RPMI7951 (cell line): ENCODE results near the gene LPCAT1. TPM values are rescaled to one million over a fixed set of nuclear protein-coding genes. Genes with fewer than 3 reads are reported as not detected.

Experiments
- DNase-seq: peaks from one replicate; pipeline ENCODE4 v3.0.0-alpha.2; 2012; ENCODE audit warnings: low read depth
- total RNA-seq: library from RNA; depleted of rRNA; stranded (reverse); fragments of >200 nt; shearing (Covaris generic); gene quantifications from 2 replicates; pipeline ENCODE4 v1.2.3, GENCODE V29; 2014

The LPCAT1 gene
- total RNA-seq, 1 experiment from 2014 or later: 12.3 TPM

GRCh38 chr5:1445313-1445688, 78.5 kb downstream of the LPCAT1 start, which contains the start of gene SLC6A3:
Gene SLC6A3 (minus strand): TSS chr5:1445440. CDS start chr5:1443197, 2,243 bp downstream.
- DNase-seq: no peak

DNA sequence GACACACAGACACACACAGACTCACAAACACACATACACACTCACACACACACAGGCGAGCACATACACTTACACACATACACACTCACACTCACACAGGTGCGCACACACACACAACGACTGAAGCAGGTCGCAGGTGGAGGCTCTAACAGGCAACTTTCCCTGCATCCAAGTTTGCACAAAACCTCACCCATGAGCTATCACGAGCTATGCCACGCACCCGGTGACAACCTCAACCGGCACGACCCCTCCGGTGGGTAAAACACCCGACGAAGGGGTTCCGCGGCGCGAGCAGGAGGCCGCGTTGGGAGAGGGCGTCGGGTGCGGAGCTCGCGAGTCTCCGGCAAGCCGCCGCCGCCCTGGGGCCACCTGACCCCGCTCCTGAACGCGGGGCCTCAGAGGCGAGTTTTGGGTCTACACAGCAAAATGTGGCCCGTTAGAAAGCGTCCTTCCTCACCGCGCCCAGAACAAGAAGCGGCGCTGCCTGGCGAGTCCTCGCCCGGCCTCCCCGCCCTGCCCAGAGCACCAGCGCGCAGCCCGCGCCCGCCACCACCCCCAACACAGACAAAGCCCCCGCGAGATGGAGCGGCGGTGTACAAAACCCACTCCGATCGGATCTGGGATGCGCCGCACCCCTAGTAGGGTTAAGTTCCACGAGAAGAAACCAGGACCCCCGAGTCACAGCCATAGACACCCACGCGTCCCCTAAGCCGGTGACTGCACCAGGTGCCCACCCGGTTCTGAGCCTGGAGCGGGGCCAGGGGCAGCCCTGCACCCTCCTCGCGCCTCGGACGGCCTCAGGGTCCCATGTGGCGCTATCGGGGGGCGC, 79.2 kb downstream of the LPCAT1 start:
- DNase-seq: no peak

DNA sequence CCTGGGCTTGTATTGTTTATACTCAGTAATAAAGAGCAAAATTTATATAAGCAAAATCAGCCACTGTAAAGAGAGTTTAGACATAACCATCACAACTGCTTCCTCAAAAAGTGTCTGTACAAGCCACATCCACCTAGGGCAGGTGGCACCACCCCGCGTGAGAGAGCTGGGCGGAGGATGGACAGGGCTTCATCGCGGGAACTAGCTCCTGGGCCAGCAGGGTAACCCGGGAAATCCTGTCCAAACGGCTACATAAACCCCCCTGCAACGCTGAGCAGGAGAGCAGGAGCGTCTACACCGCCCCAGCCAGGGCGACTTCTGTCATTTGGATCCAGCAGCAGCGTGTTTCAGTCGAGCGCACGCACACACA, 79.8 kb downstream of the LPCAT1 start:
- DNase-seq: no peak

- DNase-seq: no peak
These were observed 80.6 kb downstream of the LPCAT1 start for GRCh38 chr5:1443171-1443570.

DNA sequence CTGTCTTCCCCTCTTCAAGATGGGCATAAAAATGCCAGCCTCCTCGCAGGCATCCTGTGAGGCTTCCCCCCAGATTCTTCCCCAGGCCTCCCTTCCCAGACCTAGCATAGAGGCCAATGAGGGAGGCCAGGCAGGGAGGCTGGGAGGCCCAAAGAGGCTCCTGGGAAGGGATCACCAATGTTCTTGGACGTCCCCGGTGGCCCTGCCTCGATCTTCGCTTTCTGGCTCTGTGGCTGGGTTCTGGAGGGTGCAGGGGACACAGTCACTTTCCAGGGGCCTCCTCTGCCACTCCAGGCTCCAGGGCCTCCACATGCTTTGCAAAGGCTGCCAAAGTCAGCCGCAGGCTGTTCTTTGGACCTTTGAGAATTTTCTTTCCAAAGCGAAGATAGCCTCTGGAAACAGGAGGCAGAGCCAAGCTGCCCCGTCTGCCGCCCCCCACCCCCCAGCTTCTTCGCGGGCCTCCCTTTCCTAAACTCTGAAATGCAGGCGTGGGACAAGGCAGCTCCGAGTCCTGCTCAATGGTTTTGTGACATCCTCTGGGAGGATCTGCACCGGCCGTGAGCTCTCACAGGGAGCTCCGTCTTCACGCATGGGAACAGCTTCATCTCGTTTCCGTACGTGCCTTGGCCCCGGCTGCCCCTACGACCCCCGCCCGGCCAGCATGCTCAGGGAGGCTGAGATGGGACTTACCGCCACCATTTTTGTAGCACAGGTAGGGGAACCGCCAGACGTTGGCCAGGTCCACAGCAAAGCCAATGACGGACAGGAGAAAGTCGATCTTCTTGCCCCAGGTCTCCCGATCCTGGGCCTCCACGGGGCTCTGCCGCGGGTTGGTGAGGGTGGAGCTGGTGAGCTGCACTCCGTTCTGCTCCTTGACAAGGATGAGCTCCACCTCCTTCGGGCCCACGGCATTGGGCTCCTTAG, 81.3 kb downstream of the LPCAT1 start:
- no peak for DNase-seq

- no peak for DNase-seq
These were observed 82.4 kb downstream of the LPCAT1 start for GRCh38 chr5:1441166-1441865.

DNA sequence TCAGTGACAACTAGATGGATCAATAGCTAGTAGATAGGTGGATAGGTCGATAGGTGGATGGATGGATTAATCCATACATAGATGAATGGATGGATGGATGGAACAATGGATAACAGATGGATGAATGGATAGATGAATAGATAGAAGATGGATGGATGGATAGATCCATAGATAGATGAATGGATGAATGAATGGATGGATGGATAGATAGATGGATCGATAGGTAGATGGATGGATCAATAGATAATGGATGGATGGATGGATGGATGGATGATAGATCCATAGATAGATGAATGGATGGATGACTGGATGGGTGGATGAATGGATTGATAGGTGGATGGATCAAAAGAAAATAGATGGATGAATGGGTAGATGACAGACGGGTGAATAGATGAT, 83.7 kb downstream of the LPCAT1 start:
- DNase-seq: no peak

GRCh38 chr5:1439388-1440097, 84.2 kb downstream of the LPCAT1 start:
- DNase-seq: no peak

DNA sequence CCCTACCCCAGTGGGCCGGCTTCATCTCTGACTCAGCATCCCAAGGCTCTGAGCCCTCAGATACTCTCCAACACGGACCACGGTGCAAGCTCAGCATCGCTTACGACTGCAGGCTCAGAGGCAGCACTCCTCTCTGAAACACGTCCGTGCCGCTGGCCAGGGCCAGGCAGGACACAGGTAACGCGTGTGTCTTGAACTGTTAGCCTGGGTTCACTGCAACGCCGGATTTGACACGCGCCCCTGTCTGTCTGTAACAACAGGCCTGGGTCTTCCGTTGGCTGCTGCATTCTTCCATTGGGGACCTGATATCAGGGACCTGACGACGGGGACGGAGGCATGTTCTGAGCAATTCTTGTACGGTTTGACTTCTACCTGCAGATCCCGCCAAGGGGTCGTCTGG, 84.9 kb downstream of the LPCAT1 start:
- DNase-seq: no peak

GRCh38 chr5:1437876-1438559, 85.7 kb downstream of the LPCAT1 start:
- no peak for DNase-seq

DNA sequence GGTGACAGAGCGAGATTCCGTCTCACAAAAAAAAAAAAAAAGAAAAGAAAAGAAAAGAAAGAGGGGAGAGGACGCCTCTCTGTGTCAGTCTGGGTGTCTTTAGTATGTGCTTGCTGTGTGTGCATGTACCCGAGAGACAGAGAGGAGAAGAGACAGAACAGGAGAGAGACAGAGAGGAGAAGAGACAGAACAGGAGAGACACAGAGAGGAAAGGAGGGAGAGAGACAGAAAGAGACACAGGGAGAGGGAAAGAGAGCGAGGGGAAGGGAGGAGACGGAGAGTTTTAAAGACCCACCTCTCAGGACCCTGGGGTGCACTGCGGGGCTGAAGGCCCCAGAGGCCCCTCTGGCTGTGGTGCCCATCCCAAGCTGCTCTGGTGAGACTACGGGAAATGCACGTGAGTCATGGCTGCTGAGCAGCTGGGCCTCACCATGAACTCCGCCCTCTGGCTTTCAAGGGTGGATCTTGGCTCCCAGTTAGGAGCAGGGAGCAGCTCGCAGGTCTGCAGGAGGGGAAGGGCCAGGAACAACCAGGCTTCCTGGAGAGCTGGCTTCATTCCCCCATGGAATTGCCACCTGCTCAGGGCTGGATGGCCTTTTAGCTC, 86.4 kb downstream of the LPCAT1 start:
- DNase-seq: peak; percentile 23

GRCh38 chr5:1436681-1437080, 87.1 kb downstream of the LPCAT1 start:
- DNase-seq: no peak

- DNase-seq: no peak
These were observed 87.7 kb downstream of the LPCAT1 start for GRCh38 chr5:1436036-1436435.

GRCh38 chr5:1435369-1435768, 88.4 kb downstream of the LPCAT1 start:
- no peak for DNase-seq

GRCh38 chr5:1432296-1432695, 91.5 kb downstream of the LPCAT1 start:
- DNase-seq: no peak

DNA sequence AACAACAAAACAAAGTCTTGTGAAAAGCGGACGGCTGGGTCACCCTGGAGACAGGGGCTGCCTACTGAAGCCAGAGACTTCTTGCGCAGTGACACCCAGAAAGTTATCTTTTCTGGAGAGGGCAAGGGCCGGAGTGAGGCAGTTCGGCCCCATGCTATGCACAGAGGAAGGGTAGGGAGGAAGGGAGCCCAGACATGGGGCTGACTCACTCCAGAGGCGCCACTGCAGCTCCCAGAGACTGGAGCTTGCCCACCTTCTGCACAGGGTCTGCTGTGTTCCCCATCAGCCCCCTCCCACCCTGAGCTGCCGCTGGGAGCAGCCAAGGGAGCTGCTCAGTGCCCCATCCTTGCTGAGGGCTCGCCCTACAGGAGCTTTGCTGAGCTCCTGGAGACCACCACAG, 91.9 kb downstream of the LPCAT1 start:
- DNase-seq: no peak

- DNase-seq: no peak
These were observed 92.5 kb downstream of the LPCAT1 start for GRCh38 chr5:1431021-1431811.

- no peak for DNase-seq
These were observed 93.5 kb downstream of the LPCAT1 start for GRCh38 chr5:1430121-1430795.

DNA sequence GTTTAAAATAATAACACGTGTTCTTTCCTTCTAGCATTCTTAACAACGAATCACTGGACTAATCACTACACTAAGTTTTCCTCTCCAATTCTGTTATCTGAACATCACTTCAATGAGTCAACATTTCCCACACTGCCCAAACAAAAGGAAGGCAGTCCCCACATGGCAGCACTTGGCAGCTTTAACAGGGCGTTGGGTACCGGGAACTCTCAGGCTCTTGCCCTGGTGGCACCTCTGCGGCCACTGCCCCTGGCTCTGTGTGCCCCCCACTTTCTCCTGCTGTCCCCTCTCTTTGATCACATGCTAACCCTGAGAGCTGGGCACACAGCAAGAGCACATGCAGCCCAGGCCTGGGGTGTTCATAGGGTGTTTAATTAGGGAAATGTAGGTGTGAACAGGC, 94.3 kb downstream of the LPCAT1 start:
- DNase-seq: peak; percentile 4
